GM12874 (cell line): ENCODE measurements around the gene KNOP1.

Experiments
- CTCF ChIP-seq: IDR thresholded peaks from 2 replicates; pipeline ENCODE4 v1.5.1; 2011; ENCODE audit warnings: low read depth, mild to moderate bottlenecking, control low read depth, low read length, moderate library complexity; ENCODE audit not compliant: insufficient read depth

KNOP1 gene

DNA sequence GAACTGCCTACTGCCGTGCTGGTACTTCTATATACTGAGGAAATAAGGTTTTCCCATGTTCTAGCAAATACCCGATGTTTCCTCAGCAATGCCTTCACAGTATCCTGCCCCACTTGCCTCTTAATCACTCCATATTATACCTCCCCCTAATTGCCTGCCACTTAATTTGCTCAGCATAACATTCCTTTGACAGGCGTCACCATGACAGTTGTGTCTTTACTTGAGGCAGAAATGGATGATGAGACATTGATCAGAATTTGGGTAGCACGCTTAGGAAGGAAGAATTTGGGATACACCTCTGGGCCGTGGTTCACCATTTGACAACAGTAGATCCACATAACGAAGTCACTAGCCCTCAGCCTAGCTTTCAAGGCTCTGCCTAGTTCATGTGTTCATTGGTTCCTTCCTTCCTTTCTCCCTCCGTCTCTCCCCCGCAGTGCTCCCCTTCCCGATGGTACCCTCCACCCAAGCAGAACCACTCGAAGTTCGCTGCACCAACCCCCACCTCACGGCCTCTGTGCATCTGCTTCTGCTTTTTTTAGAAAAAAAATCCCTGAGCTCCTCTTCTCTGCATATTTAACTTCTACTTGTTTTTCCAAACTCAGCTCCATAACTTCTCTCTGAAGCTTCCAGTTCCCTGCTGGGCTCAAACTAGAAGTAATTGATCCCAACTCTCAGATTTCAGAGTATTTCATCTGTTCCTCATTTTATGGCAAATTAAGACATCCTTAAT lies 19.4 kb upstream of the KNOP1 start:
- no peak for TF ChIP-seq CTCF

DNA sequence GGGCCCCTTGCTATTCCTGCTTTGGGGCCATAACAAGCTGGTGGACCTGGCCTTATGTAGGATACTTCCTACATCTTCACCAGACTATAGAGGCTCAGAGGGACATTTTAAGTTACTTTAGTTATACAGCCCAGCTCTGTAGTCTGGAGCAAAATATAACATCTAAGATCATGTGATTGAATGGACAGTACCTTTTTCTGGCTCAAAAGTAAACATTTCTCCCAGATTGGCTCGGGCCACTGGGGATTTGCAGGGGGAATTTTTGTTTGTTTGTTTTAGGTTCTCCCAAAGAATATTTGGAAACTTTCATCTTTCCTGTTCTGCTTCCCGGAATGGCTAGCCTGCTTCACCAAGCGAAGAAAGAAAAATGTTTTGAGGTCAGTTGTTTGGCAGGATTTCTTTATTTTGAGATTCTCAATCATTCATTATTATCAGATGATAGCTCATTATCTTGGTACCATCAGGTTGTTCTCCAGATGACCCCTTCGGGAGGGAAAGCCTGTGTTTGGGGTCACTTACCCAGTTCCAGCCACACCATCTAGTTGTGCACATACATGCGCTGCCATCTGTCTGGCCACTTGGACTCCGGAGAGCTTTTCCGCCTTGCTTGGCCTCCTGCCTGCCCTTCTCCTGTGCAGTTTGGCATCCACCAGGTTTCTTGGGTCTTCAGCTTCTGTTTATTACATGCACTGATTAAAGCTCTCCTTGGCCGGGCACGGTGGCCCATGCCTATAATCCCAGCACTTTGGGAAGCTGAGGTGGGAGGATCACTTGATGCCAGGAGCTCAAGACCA lies 17.2 kb upstream of the KNOP1 start:
- TF ChIP-seq CTCF, result no peak

DNA sequence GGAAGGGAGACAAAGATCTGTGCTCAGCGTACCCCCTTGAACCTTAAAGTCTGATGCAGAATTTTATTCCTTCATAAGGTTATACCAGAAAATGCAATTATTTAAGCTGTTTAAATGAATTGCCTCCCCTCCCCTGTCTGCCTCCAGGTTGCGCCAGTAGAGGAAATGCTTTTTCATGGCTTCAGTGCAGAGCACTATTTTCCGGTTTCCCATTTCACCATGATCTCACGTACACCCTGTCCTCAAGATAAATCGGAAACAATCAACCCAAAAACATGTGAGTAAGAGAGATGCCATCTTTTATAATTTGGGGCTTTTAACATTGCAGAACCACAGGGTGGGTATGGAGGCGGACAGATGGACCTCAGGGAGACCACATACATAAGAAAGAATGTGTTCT lies 15.5 kb upstream of the KNOP1 start:
- no peak for TF ChIP-seq CTCF

GRCh38 chr16:19728636-19728965 lies 10.6 kb upstream of the KNOP1 start:
- no peak for TF ChIP-seq CTCF

GRCh38 chr16:19722981-19723380 lies 5.0 kb upstream of the KNOP1 start:
- TF ChIP-seq CTCF, result no peak

- TF ChIP-seq CTCF, result no peak
Observed at GRCh38 chr16:19722269-19722952, 4.4 kb upstream of the KNOP1 start.

- no peak for TF ChIP-seq CTCF
Observed at GRCh38 chr16:19718624-19718965, 568 bp upstream of the KNOP1 start.
